ENCODE results near the gene NANS.

NANS gene

DNA sequence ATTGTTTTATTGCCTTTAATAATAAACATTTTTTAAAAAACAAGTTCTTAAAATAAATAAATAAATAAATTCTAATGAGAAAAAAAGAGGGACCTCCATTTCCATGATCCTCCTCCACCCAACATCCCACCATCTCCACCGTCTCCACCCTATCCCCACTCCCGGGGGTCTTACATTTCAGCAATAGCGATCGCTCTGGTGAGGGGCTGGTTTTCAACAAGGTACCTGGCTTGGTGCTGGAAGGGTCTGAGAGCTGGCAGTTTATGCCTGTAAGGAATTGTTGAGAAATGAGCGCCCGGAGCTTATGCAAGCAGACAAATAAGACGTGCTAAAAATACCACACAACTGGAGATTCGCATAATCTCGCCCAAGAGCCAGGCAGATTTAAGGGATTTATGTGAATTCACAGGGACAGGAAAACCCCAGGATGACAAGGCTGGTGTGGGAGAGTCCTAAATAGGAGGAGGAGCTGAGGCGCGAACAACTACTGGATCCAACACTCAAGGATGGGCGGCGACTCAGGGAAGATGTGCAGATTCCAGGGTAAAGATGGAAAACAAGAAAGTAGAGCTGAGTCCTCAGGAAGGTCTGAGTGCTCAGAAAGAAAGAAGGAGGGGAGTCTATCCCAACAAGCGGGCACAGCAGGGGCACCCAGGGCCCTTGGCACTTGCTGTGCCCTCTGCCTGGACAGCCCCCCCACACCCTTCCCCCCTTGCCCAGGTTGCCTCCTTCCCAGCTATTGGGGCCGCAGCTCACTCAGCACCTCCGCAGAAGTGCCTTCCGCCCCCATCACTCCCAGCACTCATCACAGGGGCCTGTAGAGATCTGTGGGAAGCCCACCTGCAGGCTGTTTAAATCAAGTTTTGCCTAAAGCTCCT, 35.4 kb downstream of the NANS start:
- TF ChIP-seq POLR2A (IDR thresholded peaks at IDR 0.05; ENCODE audit: low read length) (no peak), GATA1 (IDR thresholded peaks at IDR 0.05; ENCODE audit: low read depth, low read length) (no peak)
- DNase-seq: no peak

GRCh38 chr9:98092613-98092931, 36.0 kb downstream of the NANS start:
- TF ChIP-seq GATA1 (IDR thresholded peaks at IDR 0.05; ENCODE audit: low read depth, low read length) (no peak), POLR2A (IDR thresholded peaks at IDR 0.05; ENCODE audit: low read length) (no peak)
- DNase-seq: no peak

DNA sequence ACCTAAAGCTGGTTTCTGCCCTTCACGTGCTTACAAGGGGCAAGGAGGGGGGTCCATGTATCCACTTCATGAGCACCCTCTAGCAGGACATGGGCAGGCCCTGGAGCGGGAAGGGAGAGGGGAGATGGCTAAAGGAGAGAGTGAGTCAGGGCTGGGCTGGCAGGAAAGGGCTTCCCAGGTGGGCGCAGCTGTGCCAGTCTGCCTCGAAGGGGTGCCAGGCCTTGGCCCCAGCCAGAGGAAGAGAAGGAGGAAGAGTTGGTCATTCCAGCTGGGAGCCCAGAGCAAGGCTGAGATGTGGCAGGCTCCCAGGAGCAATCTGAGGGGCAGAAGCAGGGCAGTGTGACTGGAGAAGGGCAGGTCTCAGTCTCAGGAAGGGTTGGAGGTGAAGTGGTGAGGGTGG, 37.8 kb downstream of the NANS start:
- TF ChIP-seq POLR2A (IDR thresholded peaks at IDR 0.05; ENCODE audit: low read length): no peak
- no peak for TF ChIP-seq GATA1 (IDR thresholded peaks at IDR 0.05; ENCODE audit: low read depth, low read length)
- no peak for DNase-seq

DNA sequence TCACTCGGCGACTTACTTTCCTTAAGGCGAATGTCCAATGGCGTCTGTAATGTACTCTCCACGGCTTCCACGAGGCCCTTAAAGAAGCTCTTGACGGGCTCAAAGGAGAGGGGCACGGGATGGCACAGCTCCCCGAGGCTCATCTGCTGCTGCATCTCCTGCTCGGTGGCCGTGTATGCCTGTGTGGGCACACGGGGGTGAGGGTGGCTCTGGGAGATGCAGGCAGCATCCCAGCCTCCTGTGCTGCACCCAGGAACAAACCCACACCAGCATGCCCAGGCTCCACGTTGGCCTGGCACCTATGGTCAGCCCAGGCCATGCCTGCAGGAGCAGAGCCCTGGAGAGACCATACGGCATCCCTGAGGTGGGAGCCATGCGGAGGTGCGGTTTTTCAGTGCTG, 38.3 kb downstream of the NANS start:
- no peak for TF ChIP-seq GATA1 (IDR thresholded peaks at IDR 0.05; ENCODE audit: low read depth, low read length)
- TF ChIP-seq POLR2A (IDR thresholded peaks at IDR 0.05; ENCODE audit: low read length): no peak
- DNase-seq: no peak

GRCh38 chr9:98095401-98095800, 38.9 kb downstream of the NANS start:
- TF ChIP-seq GATA1 (IDR thresholded peaks at IDR 0.05; ENCODE audit: low read depth, low read length) (no peak), POLR2A (IDR thresholded peaks at IDR 0.05; ENCODE audit: low read length) (no peak)

DNA sequence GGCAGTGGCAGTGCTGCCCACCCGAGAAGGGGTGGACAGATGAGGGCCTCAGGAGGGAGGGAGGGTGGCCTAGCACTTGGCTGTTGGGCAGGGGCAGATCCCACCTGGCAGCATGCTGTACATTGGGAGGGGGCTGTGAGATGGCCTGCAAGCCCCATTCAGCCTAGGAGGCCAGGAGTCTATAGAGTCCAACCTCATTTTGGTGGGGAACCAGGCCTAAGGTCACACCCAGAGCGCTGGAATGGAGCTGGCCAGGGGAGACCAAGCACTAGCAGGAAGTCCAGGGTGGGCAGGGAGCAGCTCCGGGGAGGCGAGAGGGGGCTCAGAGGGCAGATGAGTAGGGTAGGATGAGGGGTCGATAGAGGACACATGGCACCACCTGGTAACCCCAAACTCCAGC, 39.6 kb downstream of the NANS start:
- DNase-seq: no peak
- TF ChIP-seq POLR2A (IDR thresholded peaks at IDR 0.05; ENCODE audit: low read length) (no peak), GATA1 (IDR thresholded peaks at IDR 0.05; ENCODE audit: low read depth, low read length) (no peak)

More at GRCh38 chr9:98095401-98095800, 38.9 kb downstream of the NANS start:
- DNase-seq: no peak

DNA sequence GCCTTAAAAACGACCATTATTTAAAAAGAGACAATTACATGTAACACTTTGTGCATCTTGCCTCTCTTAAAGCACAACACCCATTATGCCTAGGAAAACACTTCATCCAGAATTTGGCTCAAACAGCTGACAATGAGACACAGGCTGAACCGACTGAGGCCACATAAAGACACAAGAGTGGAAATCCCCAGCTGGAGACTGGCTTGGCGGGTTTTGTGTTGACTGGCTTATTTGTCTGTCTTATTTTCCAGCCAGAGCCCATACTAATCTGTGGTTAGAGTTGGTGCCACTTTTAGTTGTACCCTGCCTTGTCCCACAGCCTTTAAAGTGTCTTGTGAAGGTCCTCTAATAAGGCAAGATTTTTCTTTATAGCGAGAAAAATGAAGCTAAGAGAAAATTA, 41.3 kb downstream of the NANS start:
- no peak for TF ChIP-seq GATA1 (IDR thresholded peaks at IDR 0.05; ENCODE audit: low read depth, low read length)
- no peak for TF ChIP-seq POLR2A (IDR thresholded peaks at IDR 0.05; ENCODE audit: low read length)
- DNase-seq: no peak

GRCh38 chr9:98099346-98099745, 42.8 kb downstream of the NANS start:
- no peak for DNase-seq
- TF ChIP-seq GATA1 (IDR thresholded peaks at IDR 0.05; ENCODE audit: low read depth, low read length) (no peak), POLR2A (IDR thresholded peaks at IDR 0.05; ENCODE audit: low read length) (no peak)

- no peak for DNase-seq
- no peak for TF ChIP-seq GATA1 (IDR thresholded peaks at IDR 0.05; ENCODE audit: low read depth, low read length)
- TF ChIP-seq POLR2A (IDR thresholded peaks at IDR 0.05; ENCODE audit: low read length): no peak
Observed at GRCh38 chr9:98099898-98100297, 43.4 kb downstream of the NANS start.

GRCh38 chr9:98100456-98100855, 43.9 kb downstream of the NANS start:
- no peak for DNase-seq
- TF ChIP-seq GATA1 (IDR thresholded peaks at IDR 0.05; ENCODE audit: low read depth, low read length): no peak
- no peak for TF ChIP-seq POLR2A (IDR thresholded peaks at IDR 0.05; ENCODE audit: low read length)

DNA sequence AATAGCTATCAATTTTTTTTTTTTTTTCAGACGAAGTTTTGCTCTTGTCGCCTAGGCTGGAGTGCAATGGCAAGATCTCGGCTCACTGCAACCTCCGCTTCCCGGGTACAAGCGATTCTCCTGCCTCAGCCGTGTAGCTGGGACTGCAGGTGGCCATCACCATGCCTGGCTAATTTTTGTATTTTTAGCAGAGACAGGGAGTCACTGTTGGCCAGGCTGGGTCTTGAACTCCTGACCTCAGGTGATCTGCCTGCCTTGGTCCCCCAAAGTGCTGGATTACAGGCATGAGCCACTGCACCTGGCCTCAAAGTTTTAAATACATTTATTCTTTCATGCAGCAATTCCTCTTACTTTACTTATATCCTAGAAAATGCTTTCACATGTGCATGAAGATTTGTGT, 44.9 kb downstream of the NANS start:
- TF ChIP-seq POLR2A (IDR thresholded peaks at IDR 0.05; ENCODE audit: low read length): no peak
- TF ChIP-seq GATA1 (IDR thresholded peaks at IDR 0.05; ENCODE audit: low read depth, low read length): no peak
- no peak for DNase-seq

DNA sequence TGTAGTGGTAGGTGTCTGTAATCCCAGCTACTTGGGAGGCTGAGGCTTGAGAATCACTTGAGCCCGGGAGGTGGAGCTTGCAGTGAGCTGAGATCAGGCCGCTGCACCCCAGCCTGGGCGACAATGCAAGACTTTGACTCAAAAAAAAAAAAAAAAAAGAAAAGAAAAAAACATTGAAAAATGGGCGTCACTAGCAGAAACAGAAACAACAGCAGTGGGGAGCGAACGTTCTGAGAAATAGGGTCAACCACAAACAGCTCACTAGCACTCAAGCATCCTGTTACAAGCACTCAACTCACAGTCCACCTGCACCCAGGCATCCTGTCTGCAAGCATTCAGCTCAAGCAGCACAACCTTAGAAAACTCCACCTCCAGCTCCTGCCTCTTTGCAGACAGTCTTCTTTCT, 45.3 kb downstream of the NANS start:
- no peak for DNase-seq
- no peak for TF ChIP-seq POLR2A (IDR thresholded peaks at IDR 0.05; ENCODE audit: low read length)
- no peak for TF ChIP-seq GATA1 (IDR thresholded peaks at IDR 0.05; ENCODE audit: low read depth, low read length)

- no peak for DNase-seq
- no peak for TF ChIP-seq GATA1 (IDR thresholded peaks at IDR 0.05; ENCODE audit: low read depth, low read length)
- no peak for TF ChIP-seq POLR2A (IDR thresholded peaks at IDR 0.05; ENCODE audit: low read length)
Observed at GRCh38 chr9:98104445-98104881, 47.9 kb downstream of the NANS start.

- DNase-seq: no peak
- TF ChIP-seq POLR2A (IDR thresholded peaks at IDR 0.05; ENCODE audit: low read length): no peak
- no peak for TF ChIP-seq GATA1 (IDR thresholded peaks at IDR 0.05; ENCODE audit: low read depth, low read length)
Observed at GRCh38 chr9:98105006-98105405, 48.5 kb downstream of the NANS start.

GRCh38 chr9:98107926-98108325, 51.4 kb downstream of the NANS start:
- no peak for DNase-seq
- no peak for TF ChIP-seq POLR2A (IDR thresholded peaks at IDR 0.05; ENCODE audit: low read length)
- no peak for TF ChIP-seq GATA1 (IDR thresholded peaks at IDR 0.05; ENCODE audit: low read depth, low read length)
